ENCODE measurements around the gene RAB11FIP3.
"Not testable (repeated sequence)": the region's sequence is repeated elsewhere in the genome, so short reads cannot be mapped to it uniquely, and the experiment has no call there.

DNA sequence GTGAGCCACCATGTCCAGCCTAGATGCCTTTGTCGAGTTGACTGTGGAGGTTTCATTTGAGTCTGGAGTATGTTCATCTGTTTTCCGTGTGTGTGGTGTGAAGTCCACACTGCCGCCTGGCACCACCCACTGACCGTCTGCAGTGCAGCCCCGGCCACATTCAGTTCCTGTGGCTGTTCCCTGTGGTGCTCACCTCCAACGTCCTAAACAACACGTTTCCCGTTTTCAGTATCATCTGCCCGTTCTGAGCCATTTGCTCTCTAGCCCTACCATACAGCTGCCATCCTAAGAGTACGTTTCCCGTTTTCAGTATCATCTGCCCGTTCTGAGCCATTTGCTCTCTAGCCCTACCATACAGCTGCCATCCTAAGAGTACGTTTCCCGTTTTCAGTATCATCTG is 82.1 kb downstream of the RAB11FIP3 start:
- TF ChIP-seq, protein P1, sequence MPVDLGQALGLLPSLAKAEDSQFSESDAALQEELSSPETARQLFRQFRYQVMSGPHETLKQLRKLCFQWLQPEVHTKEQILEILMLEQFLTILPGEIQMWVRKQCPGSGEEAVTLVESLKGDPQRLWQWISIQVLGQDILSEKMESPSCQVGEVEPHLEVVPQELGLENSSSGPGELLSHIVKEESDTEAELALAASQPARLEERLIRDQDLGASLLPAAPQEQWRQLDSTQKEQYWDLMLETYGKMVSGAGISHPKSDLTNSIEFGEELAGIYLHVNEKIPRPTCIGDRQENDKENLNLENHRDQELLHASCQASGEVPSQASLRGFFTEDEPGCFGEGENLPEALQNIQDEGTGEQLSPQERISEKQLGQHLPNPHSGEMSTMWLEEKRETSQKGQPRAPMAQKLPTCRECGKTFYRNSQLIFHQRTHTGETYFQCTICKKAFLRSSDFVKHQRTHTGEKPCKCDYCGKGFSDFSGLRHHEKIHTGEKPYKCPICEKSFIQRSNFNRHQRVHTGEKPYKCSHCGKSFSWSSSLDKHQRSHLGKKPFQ (CRISPR knock-in tag; IDR thresholded peaks at IDR 0.05; ENCODE audit: insufficient replicate concordance), result not testable (repeated sequence)
- TF ChIP-seq DNMT1, CTCF (CRISPR knock-in tag; IDR thresholded peaks at IDR 0.05): not testable (repeated sequence)
